Right cardiac atrium (tissue), 5 donors: ENCODE measurements around the gene LRRC72. TPM values are rescaled to one million over a fixed set of nuclear protein-coding genes. Genes with fewer than 3 reads are reported as not detected.
A peak's percentile ranks its signal among the peaks of the same experiment; 100 is the strongest.

ENCODE experiments used
- ATAC-seq, 2 donors: fragments of 200-7000 bp; cut with Tn5 transposase; one replicate each; pipeline versions ENCODE4 v1.8.0 to v1.9.1; 2020; ENCODE audit warnings: moderate library complexity in 2 of 2, mild to moderate bottlenecking in 1 of 2
- DNase-seq, 3 donors: peaks; one replicate each; pipeline ENCODE4 v3.0.0-alpha.2; 2020
- H3K27ac ChIP-seq: one replicate; pipeline ENCODE4 v1.5.1; 2013; ENCODE audit warnings: mild to moderate bottlenecking, low read length, control low read depth, moderate library complexity
- H3K27me3 ChIP-seq: one replicate; pipeline ENCODE4 v1.6.1; 2013; ENCODE audit not compliant: control insufficient read depth, insufficient read depth
- H3K4me1 ChIP-seq: one replicate; pipeline ENCODE4 v1.6.1; 2013; ENCODE audit warnings: low read length; ENCODE audit not compliant: control insufficient read depth, insufficient read depth
- H3K4me3 ChIP-seq: one replicate; pipeline ENCODE4 v1.5.1; 2013; ENCODE audit warnings: low read length, control low read depth
- H3K9me3 ChIP-seq: one replicate; pipeline ENCODE4 v1.6.1; 2013; ENCODE audit warnings: low read length; ENCODE audit not compliant: control insufficient read depth
- WGBS: extraction: QIAGEN DNeasy Blood & Tissue Kit; methylation state at CpG from one replicate; pipeline ENCODE4 v1.1.7; 2013; 5-methylcytosine and 5-hydroxymethylcytosine counted together
- intact Hi-C, 4 donors: fragments of 100-400 bp; cut with DNase I; formaldehyde crosslinking; loops; one replicate each; pipeline versions ENCODE4 v1.11.0 to v1.14.0; 2022 to 2023
- polyA plus RNA-seq: library from polyadenylated mRNA; stranded (reverse); fragments of 200-250 nt; gene quantifications from one replicate; pipeline ENCODE4 v1.2.3, GENCODE V29; 2013
- total RNA-seq, 4 donors: library from RNA; stranded (reverse); fragmentation: NEBNext Ultra II Directional; extraction: Animal tissue kit (Norgen Biotek cat#: 25700); gene quantifications; one replicate each; pipeline ENCODE4 v1.2.1, GENCODE V29; 2021
- donor health status: healthy with polysubstance abuse.
- donor health status: DM: no; HTN: yes; CAD: no.
- donor health status: DM: no; HTN: no; CAD: no.
- donor health status: DM: no; HTN: yes; CAD: no; lungs with severe emphysema.
- donor health status: DM: yes; HTN: yes; CAD: no.

The LRRC72 gene
- total and polyA plus RNA-seq, 5 donors = not detected

- Histone ChIP-seq H3K9me3 (no peaks in the 10 kb centered on the region), H3K4me1 (no peaks in the 10 kb centered on the region), H3K4me3 (no peak overlapping the region), H3K27me3 (no peaks in the 10 kb centered on the region), H3K27ac (no peak overlapping the region)
- WGBS = 90% methylated on average over 2 of the region's 2 CpGs
- DNase-seq = no peak
- ATAC-seq = no peak
- intact Hi-C loops = no loop called here
Measured at GRCh38 chr7:16556359-16556758, 29.7 kb downstream of the LRRC72 start.

- no peak overlapping the region for H3K27ac ChIP-seq
- no peaks in the 10 kb centered on the region for H3K9me3 ChIP-seq
- intact Hi-C loops = no loop called here
- 89% methylated on average over 4 of the region's 4 CpGs for WGBS
- no peaks in the 10 kb centered on the region for H3K27me3 ChIP-seq
- DNase-seq = no peak
- no peak for ATAC-seq
- no peak overlapping the region for H3K4me3 ChIP-seq
- H3K4me1 ChIP-seq = no peaks in the 10 kb centered on the region
Measured at GRCh38 chr7:16558761-16559302, 32.2 kb downstream of the LRRC72 start.

- no peak for ATAC-seq
- intact Hi-C loops = loop anchor here (5.0 to 10.0 kb wide), 4 partner anchors 125 to 485 kb away; no protein-coding TSS in a partner anchor
- Histone ChIP-seq H3K4me3 (no peak overlapping the region), H3K9me3 (no peaks in the 10 kb centered on the region), H3K4me1 (no peaks in the 10 kb centered on the region), H3K27ac (no peak overlapping the region), H3K27me3 (no peaks in the 10 kb centered on the region)
- WGBS = 64% methylated on average over 3 of the region's 3 CpGs
- DNase-seq = no peak
Measured at GRCh38 chr7:16559497-16560179, 33.0 kb downstream of the LRRC72 start.

DNA sequence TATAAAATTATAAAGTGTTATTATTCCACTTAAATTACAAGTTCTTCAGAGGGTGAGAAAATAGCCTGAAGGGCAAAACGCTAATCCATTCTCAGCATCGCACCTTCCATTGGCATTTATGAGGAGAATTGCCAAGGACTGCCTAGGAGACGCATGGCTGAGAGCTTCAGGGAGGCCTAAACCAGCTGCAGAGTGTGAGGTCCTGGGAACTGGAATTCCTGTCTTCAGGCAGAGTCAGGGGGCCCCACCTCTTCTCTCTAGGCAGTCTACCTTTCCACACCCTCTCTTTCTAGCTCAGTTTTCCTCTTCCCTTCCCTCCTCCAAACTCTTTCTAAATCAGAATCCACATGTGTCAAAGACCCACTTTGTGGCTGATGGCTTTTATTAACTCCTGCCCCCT lies 35.3 kb downstream of the LRRC72 start:
- WGBS = 86% methylated on average over 3 of the region's 3 CpGs
- no peaks in the 10 kb centered on the region for H3K9me3 ChIP-seq
- no peak overlapping the region for H3K27ac ChIP-seq
- DNase-seq (no peak), ATAC-seq (no peak)
- intact Hi-C loops = loop anchor here (5.0 to 10.0 kb wide), 4 partner anchors 127 to 487 kb away; no protein-coding TSS in a partner anchor
- H3K4me3 ChIP-seq = no peak overlapping the region
- no peaks in the 10 kb centered on the region for H3K4me1 ChIP-seq
- H3K27me3 ChIP-seq = no peaks in the 10 kb centered on the region

- H3K9me3 ChIP-seq = no peaks in the 10 kb centered on the region
- DNase-seq (no peak), ATAC-seq (no peak)
- no peak overlapping the region for H3K4me3 ChIP-seq
- intact Hi-C loops = loop anchor here (5.0 to 10.0 kb wide), 4 partner anchors 128 to 488 kb away; no protein-coding TSS in a partner anchor
- H3K27ac ChIP-seq = no peak overlapping the region
- 91% methylated on average over 9 of the region's 9 CpGs for WGBS
- H3K4me1 ChIP-seq = no peaks in the 10 kb centered on the region
- no peaks in the 10 kb centered on the region for H3K27me3 ChIP-seq
Measured at GRCh38 chr7:16562456-16563220, 36.0 kb downstream of the LRRC72 start.

DNA sequence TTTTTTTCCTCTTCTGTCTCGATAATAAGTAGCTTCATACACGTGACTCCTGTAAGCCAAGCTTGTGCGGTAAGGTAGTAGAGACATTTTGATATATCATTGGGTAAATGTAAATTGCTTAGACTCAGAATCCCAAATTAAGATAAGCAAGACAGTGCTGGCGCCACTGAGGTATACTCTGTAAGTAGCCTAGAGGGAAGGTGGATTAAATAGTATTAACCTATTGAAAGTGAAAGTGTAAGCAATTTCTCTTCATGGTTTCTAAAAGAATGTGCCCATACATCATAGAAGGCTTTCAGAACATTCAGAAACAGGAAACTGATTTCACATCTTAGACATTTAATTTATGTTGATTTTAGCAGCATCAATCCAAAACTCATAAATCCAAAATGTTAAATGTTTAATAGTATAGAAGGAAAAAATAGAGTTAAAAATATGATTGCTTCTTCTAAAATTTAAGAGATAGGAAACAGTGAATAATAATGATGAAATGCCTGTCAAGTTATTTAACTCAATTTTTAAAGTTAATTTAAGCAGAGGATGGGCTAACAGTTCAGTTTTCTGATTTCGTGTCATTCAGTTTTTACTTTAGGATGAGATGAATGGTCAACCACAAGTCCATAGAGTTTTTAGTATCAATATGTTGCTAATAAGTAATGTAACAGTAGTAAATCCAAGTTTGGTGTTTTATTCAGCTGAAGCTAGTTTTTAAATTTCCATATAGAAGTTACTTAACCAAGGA lies 36.8 kb downstream of the LRRC72 start:
- no peak for DNase-seq
- Histone ChIP-seq H3K27me3 (no peaks in the 10 kb centered on the region), H3K4me1 (no peaks in the 10 kb centered on the region), H3K27ac (no peak overlapping the region), H3K9me3 (no peaks in the 10 kb centered on the region), H3K4me3 (no peak overlapping the region)
- WGBS = 84% methylated on average over 5 of the region's 5 CpGs
- intact Hi-C loops = loop anchor here (5.0 to 10.0 kb wide), 4 partner anchors 129 to 489 kb away; no protein-coding TSS in a partner anchor
- ATAC-seq = no peak

DNA sequence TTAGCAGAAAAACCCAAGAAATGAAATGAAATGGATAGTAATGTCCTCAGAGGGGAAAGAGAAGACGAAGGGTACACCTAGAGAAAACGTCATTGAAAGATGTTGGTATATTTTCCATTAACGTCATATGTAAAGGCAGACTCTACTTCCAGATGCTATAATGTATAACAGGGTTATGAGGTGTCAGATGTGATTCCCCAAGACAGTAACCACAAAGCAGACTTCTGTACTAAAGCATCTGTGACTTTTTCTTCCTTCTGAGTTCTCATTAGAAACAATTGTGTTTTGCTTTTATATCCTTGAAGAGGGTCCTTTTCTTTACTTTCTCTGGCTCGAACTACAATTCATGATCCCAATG lies 37.4 kb downstream of the LRRC72 start:
- no peak overlapping the region for H3K27ac ChIP-seq
- H3K9me3 ChIP-seq = no peaks in the 10 kb centered on the region
- DNase-seq = no peak
- no peaks in the 10 kb centered on the region for H3K4me1 ChIP-seq
- ATAC-seq = no peak
- WGBS = 94% methylated on average over 4 of the region's 4 CpGs
- intact Hi-C loops = loop anchor here (5.0 to 10.0 kb wide), 4 partner anchors 129 to 489 kb away; no protein-coding TSS in a partner anchor
- no peaks in the 10 kb centered on the region for H3K27me3 ChIP-seq
- H3K4me3 ChIP-seq = no peak overlapping the region

- Histone ChIP-seq H3K27me3 (no peaks in the 10 kb centered on the region), H3K4me3 (no peak overlapping the region), H3K9me3 (no peaks in the 10 kb centered on the region), H3K27ac (no peak overlapping the region), H3K4me1 (no peaks in the 10 kb centered on the region)
- ATAC-seq (peak; percentile 48 to 51), DNase-seq (no peak)
- intact Hi-C loops = loop anchor here (5.0 to 10.0 kb wide), 5 partner anchors 130 to 490 kb away; no protein-coding TSS in a partner anchor
- 33% methylated on average over 13 of the region's 13 CpGs for WGBS
Measured at GRCh38 chr7:16564909-16565426, 38.3 kb downstream of the LRRC72 start.

- Histone ChIP-seq H3K9me3 (no peaks in the 10 kb centered on the region), H3K27ac (no peak overlapping the region), H3K4me1 (no peaks in the 10 kb centered on the region), H3K4me3 (no peak overlapping the region), H3K27me3 (no peaks in the 10 kb centered on the region)
- 81% methylated on average over 4 of the region's 4 CpGs for WGBS
- intact Hi-C loops = no loop called here
- DNase-seq (no peak), ATAC-seq (no peak)
Measured at GRCh38 chr7:16571941-16572340, 45.3 kb downstream of the LRRC72 start.

GRCh38 chr7:16579216-16579615 lies 52.6 kb downstream of the LRRC72 start:
- WGBS = 84% methylated on average over 8 of the region's 8 CpGs
- no peak overlapping the region for H3K4me3 ChIP-seq
- ATAC-seq (no peak), DNase-seq (no peak)
- intact Hi-C loops = no loop called here
- no peak overlapping the region for H3K27ac ChIP-seq
- H3K27me3 ChIP-seq = no peaks in the 10 kb centered on the region
- H3K9me3 ChIP-seq = no peaks in the 10 kb centered on the region
- no peaks in the 10 kb centered on the region for H3K4me1 ChIP-seq
